Hypothalamus (tissue), 51 donors: ENCODE data around the gene TMEM200A.

Experiments
- DNase-seq, 51 donors: peaks; one replicate each; lab custom pipeline; 2025; lab: John Stamatoyannopoulos, UW

TMEM200A gene

GRCh38 chr6:130423044-130423443 lies 57.2 kb downstream of the TMEM200A start:
- DNase-seq: no peak

- no peak for DNase-seq
These were observed 58.9 kb downstream of the TMEM200A start for GRCh38 chr6:130424710-130425109.

DNA sequence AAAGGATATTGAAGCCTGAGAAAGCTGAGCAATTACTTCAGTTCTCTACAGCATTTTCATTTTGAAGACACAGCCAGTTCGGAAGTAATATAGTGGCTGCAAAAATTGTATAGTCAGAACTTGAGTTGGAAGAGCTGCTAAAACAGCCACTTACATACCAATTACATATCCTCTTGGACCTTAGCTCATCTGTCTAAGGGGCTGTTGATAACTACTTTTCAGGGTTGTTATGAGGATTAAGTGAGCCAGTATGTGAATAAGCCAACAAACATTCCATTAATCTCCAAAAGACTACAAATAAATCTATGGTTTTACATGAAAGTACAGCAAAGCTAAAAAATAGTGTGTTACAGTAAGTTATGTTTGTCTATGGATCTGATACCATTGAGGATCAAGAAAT lies 59.7 kb downstream of the TMEM200A start:
- DNase-seq: no peak

- no peak for DNase-seq
These were observed 60.4 kb downstream of the TMEM200A start for GRCh38 chr6:130426066-130426721.

- DNase-seq: no peak
These were observed 65.6 kb downstream of the TMEM200A start for GRCh38 chr6:130431346-130431852.

GRCh38 chr6:130432838-130433237 lies 67.0 kb downstream of the TMEM200A start:
- DNase-seq: no peak

GRCh38 chr6:130434174-130434873 lies 68.5 kb downstream of the TMEM200A start:
- no peak for DNase-seq

GRCh38 chr6:130435181-130435580 lies 69.4 kb downstream of the TMEM200A start:
- DNase-seq: no peak

- no peak for DNase-seq
These were observed 72.1 kb downstream of the TMEM200A start for GRCh38 chr6:130437961-130438360.

DNA sequence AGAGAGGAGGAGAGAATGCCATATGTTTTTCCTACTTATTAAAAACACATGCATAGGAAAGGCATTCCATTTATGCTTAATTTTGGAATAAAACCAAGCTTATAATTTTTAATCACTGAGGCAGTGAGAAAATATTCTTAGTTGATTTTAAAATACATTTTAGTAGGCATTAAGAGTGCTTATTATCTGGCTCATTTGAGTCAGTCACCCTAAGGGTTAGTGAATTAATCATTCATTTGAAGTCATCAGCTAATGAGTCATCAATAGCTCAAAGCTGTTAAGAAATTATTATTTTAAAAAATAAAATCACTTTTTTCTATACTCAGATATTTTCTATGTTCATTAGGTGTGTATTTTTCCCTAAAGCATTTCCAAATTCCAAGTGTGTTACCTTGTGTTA lies 81.6 kb downstream of the TMEM200A start:
- DNase-seq: no peak

DNA sequence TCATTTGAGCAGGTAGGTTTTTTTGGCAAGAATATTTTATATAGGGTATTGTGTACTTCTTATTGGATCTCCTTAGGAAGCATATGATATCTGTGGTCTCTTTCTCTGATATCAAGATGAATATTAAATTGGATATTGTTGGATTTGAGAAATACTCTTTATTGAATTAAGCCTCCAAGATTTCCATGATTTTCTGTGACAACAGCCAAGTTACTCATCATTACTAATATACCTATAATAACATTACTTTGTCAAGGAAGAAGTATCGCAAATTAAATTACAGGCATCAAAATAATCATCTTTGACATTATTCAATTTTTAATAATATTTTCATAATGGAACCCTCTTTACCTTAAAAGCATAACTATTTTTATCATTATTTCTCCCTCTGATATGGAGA lies 86.5 kb downstream of the TMEM200A start:
- no peak for DNase-seq

DNA sequence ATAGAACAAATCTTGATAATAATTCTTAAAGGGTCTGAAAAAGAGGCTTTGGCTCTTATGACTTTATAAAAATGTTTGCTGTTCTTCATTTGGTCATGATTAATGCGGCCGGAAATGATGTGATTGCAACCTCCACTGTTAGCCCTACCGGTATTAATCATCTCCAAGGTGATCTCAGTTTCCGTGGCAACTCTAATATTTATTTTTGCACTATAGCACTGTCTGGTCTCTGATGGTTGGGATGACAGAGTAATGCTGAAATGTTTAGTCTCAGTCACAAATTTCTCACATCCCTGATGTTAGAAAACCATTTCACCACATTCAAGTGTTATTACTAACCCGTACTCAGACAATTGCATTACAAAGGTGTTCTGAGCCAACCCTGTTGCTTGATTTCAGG lies 87.4 kb downstream of the TMEM200A start:
- DNase-seq: no peak

- DNase-seq: no peak
These were observed 91.8 kb downstream of the TMEM200A start for GRCh38 chr6:130457605-130458004.

GRCh38 chr6:130459316-130459715 lies 93.5 kb downstream of the TMEM200A start:
- no peak for DNase-seq

- no peak for DNase-seq
These were observed 95.1 kb downstream of the TMEM200A start for GRCh38 chr6:130460934-130461333.

DNA sequence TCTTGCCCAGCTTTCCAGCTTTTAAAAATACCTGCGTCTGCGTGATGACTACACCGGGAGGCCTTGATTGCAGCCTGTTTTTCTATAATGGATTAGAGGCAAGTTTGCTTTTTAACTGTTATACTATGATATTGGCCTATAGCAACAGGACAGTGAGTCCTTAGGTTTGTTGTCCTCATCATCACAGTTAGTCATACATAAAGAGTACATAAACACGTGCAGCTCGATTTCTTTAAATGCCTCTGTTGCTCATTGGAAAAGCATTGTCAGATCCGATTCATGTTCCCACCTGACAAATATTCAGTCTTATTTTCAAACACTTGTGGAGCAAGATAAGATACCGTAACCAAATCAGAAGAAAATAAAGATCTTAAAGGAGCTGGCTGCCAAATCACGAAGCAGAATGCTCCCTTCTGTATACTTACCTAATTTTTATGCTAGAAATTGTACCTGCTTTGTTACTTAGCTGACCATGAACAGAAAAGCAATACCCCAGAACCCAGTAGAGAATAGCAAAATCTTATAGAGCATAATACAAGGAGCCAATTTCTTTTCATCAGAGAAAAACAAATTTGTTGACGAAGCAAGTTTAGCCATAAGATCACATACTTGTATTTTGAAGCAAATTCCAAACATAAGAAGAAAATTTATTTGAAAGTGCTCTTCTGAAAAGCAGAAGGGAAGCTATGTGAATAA lies 100.4 kb downstream of the TMEM200A start:
- DNase-seq: no peak

GRCh38 chr6:130466748-130467061 lies 100.9 kb downstream of the TMEM200A start:
- DNase-seq: peak in 1 of 51 donors; percentile 5

GRCh38 chr6:130467146-130468050 lies 101.6 kb downstream of the TMEM200A start:
- DNase-seq: no peak

GRCh38 chr6:130470766-130471165 lies 104.9 kb downstream of the TMEM200A start:
- no peak for DNase-seq

DNA sequence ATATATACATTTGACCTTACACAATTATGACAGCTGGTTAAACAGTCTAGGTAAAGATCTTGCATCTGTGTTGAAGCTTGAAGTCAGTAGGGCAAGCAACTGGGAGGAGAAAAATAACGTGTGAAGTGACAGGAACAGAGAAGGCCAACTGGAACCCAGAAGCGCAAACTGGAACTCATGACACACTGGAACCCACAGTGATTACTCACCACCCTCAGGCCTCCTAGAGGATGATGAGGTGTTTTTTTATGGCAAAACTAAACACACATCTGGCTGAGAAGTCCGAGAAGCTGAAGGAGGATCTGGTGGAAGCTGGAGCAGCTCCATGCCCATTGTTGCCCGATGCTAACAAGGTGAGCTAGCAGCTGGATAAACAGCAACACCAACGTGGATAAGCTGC lies 108.1 kb downstream of the TMEM200A start:
- DNase-seq: no peak
